Spleen (tissue), 7 donors: Measurements from ENCODE around the gene STK40.

Experiments
- POLR2A ChIP-seq, 3 donors: fragments of 450-650 bp; IDR thresholded peaks; one replicate each; pipeline ENCODE4 v1.5.1; 2017; ENCODE audit warnings: antibody characterized with exemption in 3 of 3, mild to moderate bottlenecking in 1 of 3
- POLR2AphosphoS5 ChIP-seq, 3 donors: sonication (generic); formaldehyde crosslinking; IDR thresholded peaks; one replicate each; pipeline ENCODE4 v1.5.1; 2017; ENCODE audit warnings: antibody characterized with exemption in 3 of 3
- TF ChIP-seq, protein P1 (sequence below), 11 experiments: fragments of 200-600 bp in 7 of 11; fragments of 450-650 bp in 4 of 11; sonication (generic) in 4 of 11; IDR thresholded peaks in 8 of 11; conservative IDR thresholded peaks in 3 of 11; 1 replicate in 7 of 11; 2 replicates in 4 of 11; pipeline versions ENCODE4 v1.4.0 to v1.8.0; 2016 to 2021; ENCODE audit warnings: antibody characterized with exemption in 11 of 11, inconsistent platforms in 4 of 11, mild to moderate bottlenecking in 1 of 11
- donor health status: DM: no; HTN: no; CAD: no; lungs with moderate emphysema.
- donor health status: DM: no; HTN: no; CAD: no.
- donor health status: DM: no; HTN: no; CAD: no.

DNA sequence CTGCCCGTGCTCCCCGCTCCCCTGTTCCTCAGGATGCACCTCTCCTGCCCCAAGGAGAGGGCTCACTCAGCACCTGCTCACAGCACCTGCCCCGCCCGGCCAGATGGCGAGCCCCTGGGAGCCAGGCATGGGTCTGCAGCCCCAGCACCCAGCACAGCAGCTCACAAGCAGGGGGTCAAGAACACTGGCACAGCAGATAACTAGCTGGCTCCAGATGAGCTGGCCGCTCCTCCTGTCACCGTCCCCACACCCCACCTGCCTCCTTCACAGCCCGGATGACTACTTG lies 41.4 kb downstream of the STK40 start:
- TF ChIP-seq, protein P1, sequence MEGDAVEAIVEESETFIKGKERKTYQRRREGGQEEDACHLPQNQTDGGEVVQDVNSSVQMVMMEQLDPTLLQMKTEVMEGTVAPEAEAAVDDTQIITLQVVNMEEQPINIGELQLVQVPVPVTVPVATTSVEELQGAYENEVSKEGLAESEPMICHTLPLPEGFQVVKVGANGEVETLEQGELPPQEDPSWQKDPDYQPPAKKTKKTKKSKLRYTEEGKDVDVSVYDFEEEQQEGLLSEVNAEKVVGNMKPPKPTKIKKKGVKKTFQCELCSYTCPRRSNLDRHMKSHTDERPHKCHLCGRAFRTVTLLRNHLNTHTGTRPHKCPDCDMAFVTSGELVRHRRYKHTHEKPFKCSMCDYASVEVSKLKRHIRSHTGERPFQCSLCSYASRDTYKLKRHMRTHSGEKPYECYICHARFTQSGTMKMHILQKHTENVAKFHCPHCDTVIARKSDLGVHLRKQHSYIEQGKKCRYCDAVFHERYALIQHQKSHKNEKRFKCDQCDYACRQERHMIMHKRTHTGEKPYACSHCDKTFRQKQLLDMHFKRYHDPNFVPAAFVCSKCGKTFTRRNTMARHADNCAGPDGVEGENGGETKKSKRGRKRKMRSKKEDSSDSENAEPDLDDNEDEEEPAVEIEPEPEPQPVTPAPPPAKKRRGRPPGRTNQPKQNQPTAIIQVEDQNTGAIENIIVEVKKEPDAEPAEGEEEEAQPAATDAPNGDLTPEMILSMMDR (IDR thresholded peaks at IDR 0.05 in 8 of 11, conservative IDR thresholded peaks at IDR 0.05 in 3 of 11): no peak
- TF ChIP-seq POLR2AphosphoS5 (IDR thresholded peaks at IDR 0.05) (no peak), POLR2A (IDR thresholded peaks at IDR 0.05) (no peak)
